HG02678 (cell line): ENCODE results near the gene TSPAN10.

ENCODE experiments used
- ATAC-seq: cut with Tn5 transposase; IDR thresholded peaks from one replicate; pipeline ENCODE4 v1.9.1; 2021; ENCODE audit warnings: mild to moderate bottlenecking, moderate library complexity; ENCODE audit not compliant: unreplicated experiment

TSPAN10 gene

DNA sequence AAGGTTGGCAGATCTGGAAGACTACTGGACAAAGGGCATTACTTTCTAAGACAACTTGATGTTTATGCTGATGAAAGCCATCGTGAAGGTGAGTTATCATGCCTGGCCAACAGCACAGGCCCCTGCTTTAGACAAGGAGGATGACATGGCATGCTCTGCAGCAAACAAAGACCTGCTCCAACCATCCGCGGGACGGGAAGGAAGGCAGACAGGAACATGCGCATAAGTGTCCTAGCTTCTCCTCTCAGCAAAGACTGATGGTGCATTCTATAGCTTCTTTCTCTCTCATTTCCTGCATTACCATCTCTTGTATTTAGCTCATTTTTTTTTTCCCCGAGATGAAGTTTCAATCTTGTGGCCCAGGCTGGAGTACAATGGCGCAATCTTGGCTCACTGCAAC is 5.5 kb upstream of the TSPAN10 start:
- no peak for ATAC-seq

GRCh38 chr17:81635431-81635830 is 1.6 kb upstream of the TSPAN10 start:
- no peak for ATAC-seq

- ATAC-seq, result no peak
Measured at GRCh38 chr17:81635973-81636504, 957 bp upstream of the TSPAN10 start.

DNA sequence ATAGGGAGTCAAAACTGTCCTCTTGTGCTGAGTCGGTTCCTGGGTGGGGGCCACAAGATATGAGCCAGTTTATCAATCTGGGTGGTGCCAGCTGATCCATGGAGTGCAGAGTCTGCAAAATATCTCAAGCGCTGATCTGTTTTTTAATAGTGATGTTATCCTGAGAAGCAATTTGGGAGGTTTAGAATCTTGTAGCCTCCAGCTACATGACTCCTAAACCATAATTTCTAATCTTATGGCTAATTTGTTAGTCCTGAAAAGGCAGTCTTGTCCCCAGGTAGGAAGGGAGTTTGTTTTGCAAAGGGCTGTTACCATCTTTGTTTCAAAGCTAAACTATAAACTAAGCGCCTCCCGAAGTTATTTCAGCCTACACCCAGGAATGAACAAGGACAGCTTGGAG is 1.7 kb downstream of the TSPAN10 start:
- no peak for ATAC-seq

DNA sequence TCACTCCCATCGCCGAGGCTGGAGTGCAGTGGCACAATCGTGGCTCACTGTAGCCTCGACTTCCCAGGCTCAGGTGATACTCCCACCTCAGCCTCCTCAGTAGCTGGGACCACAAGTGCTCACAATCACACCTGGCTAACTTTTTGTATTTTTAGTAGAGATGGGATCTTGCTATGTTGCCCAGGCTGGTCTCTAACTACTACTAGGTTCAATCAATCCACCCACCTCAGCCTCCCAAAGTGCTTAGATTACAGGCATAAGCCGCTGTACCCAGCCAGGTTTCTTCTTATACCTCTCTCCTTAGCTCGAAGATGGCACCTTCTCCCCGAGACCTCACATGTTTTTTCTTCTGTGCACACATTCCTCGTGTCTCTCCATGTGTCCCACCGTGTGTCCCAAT is 3.0 kb downstream of the TSPAN10 start:
- ATAC-seq, result no peak

GRCh38 chr17:81641825-81642489 is 5.0 kb downstream of the TSPAN10 start:
- no peak for ATAC-seq

- no peak for ATAC-seq
Measured at GRCh38 chr17:81644496-81644895, 7.5 kb downstream of the TSPAN10 start.

GRCh38 chr17:81644976-81645952 is 8.3 kb downstream of the TSPAN10 start:
- no peak for ATAC-seq

DNA sequence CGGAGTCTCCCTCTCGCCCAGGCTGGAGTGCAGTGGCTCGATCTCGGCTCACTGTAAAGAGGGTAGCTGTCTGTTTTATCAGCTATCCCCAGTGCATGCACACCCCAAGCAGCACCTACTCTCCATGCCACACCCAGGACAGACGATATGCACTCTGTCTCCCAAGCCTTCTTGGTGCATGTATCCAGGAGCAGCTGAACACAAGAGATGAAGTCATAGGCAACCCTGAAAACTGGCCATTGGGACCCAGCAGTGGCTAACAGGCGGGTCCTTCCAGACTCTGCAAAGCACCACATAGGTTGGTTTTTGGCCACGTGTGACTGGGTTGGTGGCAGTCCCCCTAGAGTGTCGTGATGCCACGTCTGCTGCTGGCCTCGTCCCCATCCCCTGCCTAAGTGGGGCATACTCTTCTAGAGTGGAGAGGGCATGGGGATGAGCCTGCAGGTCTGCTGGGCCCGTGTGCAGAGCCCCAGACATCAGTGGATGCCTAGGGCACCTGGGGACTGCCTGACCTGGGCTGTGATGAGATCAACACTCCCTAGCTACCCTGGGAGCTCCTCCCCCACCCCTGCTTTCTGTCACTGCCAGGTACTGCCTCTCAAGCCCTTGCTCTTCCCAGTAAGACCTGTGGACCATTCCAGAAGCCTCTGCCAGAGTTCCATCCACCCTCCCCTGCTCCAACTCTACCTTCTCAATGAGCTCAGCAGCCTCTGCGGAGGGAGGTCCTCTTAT is 10.0 kb downstream of the TSPAN10 start:
- ATAC-seq, result no peak

DNA sequence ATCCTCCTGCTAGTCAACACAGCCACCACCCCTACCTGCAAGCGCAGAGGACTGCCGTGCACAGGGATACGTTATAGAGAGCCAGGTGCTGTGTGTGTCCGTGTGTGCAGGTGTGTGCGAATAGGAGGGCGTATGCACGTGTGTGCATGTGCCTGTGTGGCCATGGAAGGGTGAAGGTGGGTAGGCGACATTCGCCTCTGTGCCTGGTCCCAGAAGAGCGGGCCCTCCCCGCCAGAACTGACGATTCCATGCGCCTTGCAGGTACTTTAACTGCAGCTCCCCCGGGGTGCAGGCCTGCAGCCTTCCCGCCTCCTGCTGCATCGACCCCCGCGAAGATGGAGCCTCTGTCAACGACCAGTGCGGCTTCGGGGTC is 10.6 kb downstream of the TSPAN10 start:
- no peak for ATAC-seq

DNA sequence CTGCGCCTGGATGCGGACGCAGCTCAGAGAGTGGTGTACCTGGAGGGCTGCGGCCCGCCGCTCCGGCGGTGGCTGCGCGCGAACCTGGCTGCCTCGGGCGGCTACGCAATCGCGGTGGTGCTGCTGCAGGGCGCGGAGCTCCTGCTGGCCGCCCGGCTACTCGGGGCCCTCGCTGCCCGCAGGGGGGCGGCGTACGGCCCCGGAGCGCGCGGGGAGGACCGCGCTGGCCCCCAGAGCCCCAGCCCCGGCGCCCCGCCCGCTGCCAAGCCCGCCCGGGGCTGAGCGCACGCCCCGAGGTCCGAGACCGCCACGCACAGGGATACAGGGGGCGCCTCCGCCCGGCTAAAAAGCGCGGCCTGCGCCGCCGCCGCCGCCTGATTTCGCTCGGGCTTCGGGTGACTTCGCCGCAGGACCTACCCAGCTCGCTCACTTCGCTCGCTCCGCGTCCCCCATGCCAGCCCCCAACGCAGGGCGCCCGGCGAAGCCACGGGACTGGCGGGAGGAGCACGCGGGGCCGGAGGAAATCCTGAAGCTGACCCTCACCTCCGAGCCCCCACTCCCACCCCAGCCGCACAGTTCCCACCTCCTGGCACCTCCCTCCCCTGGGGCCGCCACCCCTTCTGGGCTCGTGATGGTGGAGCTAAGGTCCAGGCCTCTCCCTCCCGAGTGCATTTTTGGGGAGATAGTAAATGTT is 11.2 kb downstream of the TSPAN10 start:
- ATAC-seq, result no peak

DNA sequence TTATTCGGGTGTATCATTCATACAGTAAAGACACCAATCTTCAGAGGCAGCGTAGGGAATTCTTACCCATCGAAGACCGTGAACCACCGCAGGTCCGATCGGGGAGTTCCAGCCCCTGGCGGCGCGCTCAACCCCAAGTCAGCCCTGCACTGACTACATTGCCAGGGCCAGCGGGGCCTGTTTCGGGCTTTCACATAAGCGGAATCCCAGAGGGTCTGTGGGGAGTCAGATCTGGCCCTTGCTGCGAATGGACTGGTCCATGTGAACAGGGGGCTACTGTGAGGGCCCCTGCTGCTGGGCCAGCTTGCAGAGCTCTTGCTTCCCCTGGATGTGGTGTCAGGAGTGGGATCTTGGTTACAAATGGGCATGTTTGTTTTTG is 11.7 kb downstream of the TSPAN10 start:
- no peak for ATAC-seq

GRCh38 chr17:81650951-81651350 is 14.0 kb downstream of the TSPAN10 start:
- ATAC-seq, result no peak

DNA sequence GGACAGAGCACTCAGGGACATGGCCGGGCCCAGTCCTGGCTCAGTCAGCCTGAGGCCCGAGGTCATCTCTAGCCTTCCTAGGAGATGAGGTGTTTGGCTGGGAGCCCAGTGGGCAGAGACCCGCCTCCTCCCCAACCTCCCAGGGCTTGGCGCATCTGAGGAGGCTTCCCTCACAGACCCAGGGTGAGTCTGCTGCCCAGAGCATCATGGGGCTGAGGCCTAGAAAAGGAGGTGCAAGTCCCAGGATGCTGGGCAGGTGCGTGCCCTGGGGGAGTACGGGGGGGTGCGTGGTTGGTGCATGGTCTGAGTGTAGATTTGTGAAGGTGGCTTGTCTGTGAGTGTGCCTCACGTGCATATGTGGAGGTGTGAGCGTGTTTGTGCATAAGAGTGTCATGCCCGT is 14.7 kb downstream of the TSPAN10 start:
- ATAC-seq, result no peak

- no peak for ATAC-seq
Measured at GRCh38 chr17:81652906-81653771, 16.1 kb downstream of the TSPAN10 start.

GRCh38 chr17:81655378-81656117 is 18.6 kb downstream of the TSPAN10 start:
- ATAC-seq, result no peak

GRCh38 chr17:81656118-81656743 is 19.2 kb downstream of the TSPAN10 start, which contains the start of gene PDE6G:
Gene PDE6G (minus strand): TSS chr17:81656542. CDS start chr17:81653305, 3,237 bp downstream.
- no peak for ATAC-seq

GRCh38 chr17:81656835-81657234 is 19.8 kb downstream of the TSPAN10 start:
- no peak for ATAC-seq
